Measurements from ENCODE around the gene CCDC66. TPM values are rescaled to one million over a fixed set of nuclear protein-coding genes. Genes with fewer than 3 reads are reported as not detected.

The CCDC66 gene
- total and polyA plus RNA-seq, 2 experiments from 2014 or later, result 26.9 to 50.3 TPM

DNA sequence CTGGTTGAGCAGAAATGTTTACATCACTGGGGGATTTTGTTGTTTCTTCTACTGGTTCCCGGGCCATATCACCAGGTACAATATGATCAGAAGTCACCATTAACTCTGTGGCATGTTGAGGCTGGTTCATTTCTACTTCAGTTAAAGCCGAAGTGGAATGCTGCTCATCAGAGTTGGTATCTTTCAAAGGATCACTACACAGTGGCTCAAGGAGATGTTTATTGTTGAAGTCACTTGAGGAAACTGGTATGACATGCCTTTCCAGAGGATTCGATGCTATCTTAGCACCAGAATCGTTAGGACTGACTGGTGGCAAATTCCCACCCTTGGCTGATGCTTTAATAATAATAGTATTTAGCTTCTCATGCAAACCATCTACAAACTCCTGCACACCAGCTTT is 76.2 kb downstream of the CCDC66 start:
- Histone ChIP-seq H3K79me2 (replicated peaks; ENCODE audit: insufficient read depth) (no peaks in the 10 kb centered on the region), H3K9me2 (ENCODE audit: insufficient read depth) (no peaks in the 10 kb centered on the region), H3K4me3 (no peak overlapping the region), H3K27me3 (ENCODE audit: insufficient read depth) (no peaks in the 10 kb centered on the region), H3K4me1 (ENCODE audit: insufficient read depth) (no peaks in the 10 kb centered on the region), H3K4me2 (no peak overlapping the region), H2AFZ (no peak overlapping the region), H3K36me3 (ENCODE audit: insufficient read depth) (peaks cover 4% of the 10 kb centered on the region; the same call in 1 of the 2 replicates), H3F3A (replicated peaks; ENCODE audit: low read depth) (no peaks in the 10 kb centered on the region), H4K20me1 (replicated peaks; ENCODE audit: insufficient read depth) (no peaks in the 10 kb centered on the region; the same call in 1 of the 2 replicates), H3K27ac (ENCODE audit: low read depth) (no peak overlapping the region)
- no peaks in the 10 kb centered on the region for H3K4me1 Mint-ChIP-seq
- H3K27me3 Mint-ChIP-seq (ENCODE audit: insufficient read depth, low read depth, poor library complexity), result peaks cover 2% of the 10 kb centered on the region
- H3K4me3 Mint-ChIP-seq, result no peak overlapping the region
- no peak for DNase-seq (ENCODE audit: low spot score)
- TF ChIP-seq EZH2 (IDR thresholded peaks at IDR 0.05; ENCODE audit: low read depth, unreplicated experiment) (no peak), POLR2AphosphoS5 (IDR thresholded peaks at IDR 0.05; ENCODE audit: low read depth) (no peak), ZNF114 (CRISPR knock-in tag; IDR thresholded peaks at IDR 0.05) (no peak), ETS1 (IDR thresholded peaks at IDR 0.05) (no peak), CREB1 (CRISPR knock-in tag; IDR thresholded peaks at IDR 0.05; ENCODE audit: low read depth) (no peak), ZNF331 (CRISPR knock-in tag; IDR thresholded peaks at IDR 0.05; ENCODE audit: low read depth) (no peak), ZNF462 (CRISPR knock-in tag; IDR thresholded peaks at IDR 0.05) (no peak), EZH2phosphoT487 (IDR thresholded peaks at IDR 0.05; ENCODE audit: unreplicated experiment) (no peak), JUNB (IDR thresholded peaks at IDR 0.05; ENCODE audit: unreplicated experiment) (no peak), NANOG (IDR thresholded peaks at IDR 0.05; ENCODE audit: borderline replicate concordance) (no peak), CTCF (conservative IDR thresholded peaks at IDR 0.05; ENCODE audit: low read depth in 2 of 2) (no peak), STAT1 (IDR thresholded peaks at IDR 0.05; ENCODE audit: unreplicated experiment) (no peak)
- TF ChIP-seq, protein P1, sequence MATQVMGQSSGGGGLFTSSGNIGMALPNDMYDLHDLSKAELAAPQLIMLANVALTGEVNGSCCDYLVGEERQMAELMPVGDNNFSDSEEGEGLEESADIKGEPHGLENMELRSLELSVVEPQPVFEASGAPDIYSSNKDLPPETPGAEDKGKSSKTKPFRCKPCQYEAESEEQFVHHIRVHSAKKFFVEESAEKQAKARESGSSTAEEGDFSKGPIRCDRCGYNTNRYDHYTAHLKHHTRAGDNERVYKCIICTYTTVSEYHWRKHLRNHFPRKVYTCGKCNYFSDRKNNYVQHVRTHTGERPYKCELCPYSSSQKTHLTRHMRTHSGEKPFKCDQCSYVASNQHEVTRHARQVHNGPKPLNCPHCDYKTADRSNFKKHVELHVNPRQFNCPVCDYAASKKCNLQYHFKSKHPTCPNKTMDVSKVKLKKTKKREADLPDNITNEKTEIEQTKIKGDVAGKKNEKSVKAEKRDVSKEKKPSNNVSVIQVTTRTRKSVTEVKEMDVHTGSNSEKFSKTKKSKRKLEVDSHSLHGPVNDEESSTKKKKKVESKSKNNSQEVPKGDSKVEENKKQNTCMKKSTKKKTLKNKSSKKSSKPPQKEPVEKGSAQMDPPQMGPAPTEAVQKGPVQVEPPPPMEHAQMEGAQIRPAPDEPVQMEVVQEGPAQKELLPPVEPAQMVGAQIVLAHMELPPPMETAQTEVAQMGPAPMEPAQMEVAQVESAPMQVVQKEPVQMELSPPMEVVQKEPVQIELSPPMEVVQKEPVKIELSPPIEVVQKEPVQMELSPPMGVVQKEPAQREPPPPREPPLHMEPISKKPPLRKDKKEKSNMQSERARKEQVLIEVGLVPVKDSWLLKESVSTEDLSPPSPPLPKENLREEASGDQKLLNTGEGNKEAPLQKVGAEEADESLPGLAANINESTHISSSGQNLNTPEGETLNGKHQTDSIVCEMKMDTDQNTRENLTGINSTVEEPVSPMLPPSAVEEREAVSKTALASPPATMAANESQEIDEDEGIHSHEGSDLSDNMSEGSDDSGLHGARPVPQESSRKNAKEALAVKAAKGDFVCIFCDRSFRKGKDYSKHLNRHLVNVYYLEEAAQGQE (IDR thresholded peaks at IDR 0.05; ENCODE audit: unreplicated experiment), result no peak
- no peak overlapping the region for H3K27ac Mint-ChIP-seq
- H3K36me3 Mint-ChIP-seq (ENCODE audit: low read depth), result peaks cover 28% of the 10 kb centered on the region
- no peaks in the 10 kb centered on the region for H3K9me3 Mint-ChIP-seq
- ATAC-seq, result no peak
